Measurements from ENCODE around the gene CEP170B.
"Not testable (repeated sequence)": the region's sequence is repeated elsewhere in the genome, so short reads cannot be mapped to it uniquely, and the experiment has no call there.

The CEP170B gene

GRCh38 chr14:104931771-104932675 lies 67.0 kb downstream of the CEP170B start:
- DNase-seq (ENCODE audit: low read depth in 3 of 3): no peak

GRCh38 chr14:104932676-104933631 lies 67.9 kb downstream of the CEP170B start:
- DNase-seq (ENCODE audit: low read depth in 3 of 3): peak; percentile 79 to 86 (median 83)

- DNase-seq (ENCODE audit: low read depth in 3 of 3): no peak
Measured at GRCh38 chr14:104933746-104934733, 69.0 kb downstream of the CEP170B start.

- DNase-seq (ENCODE audit: low read depth in 3 of 3): no peak
Measured at GRCh38 chr14:104935026-104935650, 70.1 kb downstream of the CEP170B start.

- no peak for DNase-seq (ENCODE audit: low read depth in 3 of 3)
Measured at GRCh38 chr14:104935955-104936354, 70.9 kb downstream of the CEP170B start.

- DNase-seq (ENCODE audit: low read depth in 3 of 3): no peak
Measured at GRCh38 chr14:104936361-104937155, 71.5 kb downstream of the CEP170B start.

- no peak for DNase-seq (ENCODE audit: low read depth in 3 of 3)
Measured at GRCh38 chr14:104937161-104937560, 72.1 kb downstream of the CEP170B start.

- no peak for DNase-seq (ENCODE audit: low read depth in 3 of 3)
Measured at GRCh38 chr14:104937694-104938365, 72.8 kb downstream of the CEP170B start.

GRCh38 chr14:104938436-104938835 lies 73.4 kb downstream of the CEP170B start:
- DNase-seq (ENCODE audit: low read depth in 3 of 3): no peak

- no peak for DNase-seq (ENCODE audit: low read depth in 3 of 3)
Measured at GRCh38 chr14:104938960-104939359, 73.9 kb downstream of the CEP170B start.

GRCh38 chr14:104939666-104940410 lies 74.8 kb downstream of the CEP170B start:
- DNase-seq (ENCODE audit: low read depth in 3 of 3): no peak

- no peak for DNase-seq (ENCODE audit: low read depth in 3 of 3)
Measured at GRCh38 chr14:104940526-104941150, 75.6 kb downstream of the CEP170B start.

- DNase-seq (ENCODE audit: low read depth in 3 of 3): no peak
Measured at GRCh38 chr14:104941508-104942365, 76.7 kb downstream of the CEP170B start.

- no peak for DNase-seq (ENCODE audit: low read depth in 3 of 3)
Measured at GRCh38 chr14:104942586-104942985, 77.5 kb downstream of the CEP170B start.

- not testable (repeated sequence) for DNase-seq (ENCODE audit: low read depth in 3 of 3)
Measured at GRCh38 chr14:104943216-104944015, 78.3 kb downstream of the CEP170B start.

- not testable (repeated sequence) for DNase-seq (ENCODE audit: low read depth in 3 of 3)
Measured at GRCh38 chr14:104944016-104944308, 78.9 kb downstream of the CEP170B start.
